HepG2 (cell line): ENCODE measurements around the gene TRIM28. TPM values are rescaled to one million over a fixed set of nuclear protein-coding genes. Genes with fewer than 3 reads are reported as not detected.

ENCODE experiments used
- ATAC-seq: fragments of 200-7000 bp; cut with Tn5 transposase; 3 replicates; pipeline ENCODE4 v1.9.1; 2020; ENCODE audit warnings: mild to moderate bottlenecking, moderate library complexity
- BruUV-seq: library from RNA; stranded (reverse); fragments of 400-500 nt; replicated peaks from 2 replicates; lab custom pipeline; 2021; lab: Mats Ljungman, UMichigan
- CTCF ChIA-PET: fragments of 300-600 bp; formaldehyde crosslinking; extraction: SDS; loops from one replicate; lab custom pipeline; 2021; ENCODE audit warnings: low total read pairs, inconsistent platforms, low intra/inter-chr PET ratio; lab: Yijun Ruan, JAX
- POLR2A ChIA-PET: fragments of 350-600 bp; sonication (Branson Sonifier 250); formaldehyde crosslinking; loops from one replicate; lab custom pipeline; 2020; ENCODE audit warnings: antibody characterized with exemption, inconsistent platforms; lab: Yijun Ruan, JAX
- DNase-seq: peaks from one replicate; pipeline ENCODE4 v3.0.0-alpha.2; 2015; ENCODE audit warnings: low spot score
- FAIRE-seq: peaks from 3 replicates; lab custom pipeline; 2011; peaks lifted over from hg19 to GRCh38; lab: Jason Lieb, UNC
- H2AFZ ChIP-seq: one replicate; pipeline ENCODE4 v1.6.1; 2011; ENCODE audit warnings: low read length, inconsistent platforms
- H3K27ac ChIP-seq: fragments of 300-600 bp; 3 replicates; pipeline ENCODE4 v1.8.0; 2011; ENCODE audit warnings: mixed run types, mild to moderate bottlenecking, mixed read lengths, low read length, inconsistent platforms; ENCODE audit not compliant: insufficient read depth; ENCODE audit errors: extremely low read length
- H3K27me3 ChIP-seq, 2 experiments: fragments of 200-600 bp in 1 of 2; 2 replicates in 1 of 2; 3 replicates in 1 of 2; pipeline versions ENCODE4 v1.6.0 to v1.8.0; 2011; ENCODE audit warnings: low read length in 2 of 2, mild to moderate bottlenecking in 2 of 2, moderate library complexity in 2 of 2, inconsistent platforms in 1 of 2; ENCODE audit not compliant: insufficient read depth in 2 of 2, control insufficient read depth in 1 of 2
- H3K36me3 ChIP-seq, 2 experiments: fragments of 200-600 bp in 1 of 2; replicated peaks in 1 of 2; 2 replicates in 1 of 2; 3 replicates in 1 of 2; pipeline versions ENCODE4 v1.5.1 to v1.8.0; 2011; ENCODE audit warnings: low read length in 2 of 2, inconsistent platforms in 1 of 2; ENCODE audit not compliant: insufficient read depth in 2 of 2, control insufficient read depth in 1 of 2
- H3K4me1 ChIP-seq: 2 replicates; pipeline ENCODE4 v1.5.1; 2012; ENCODE audit warnings: low read length, inconsistent platforms; ENCODE audit not compliant: insufficient read depth
- H3K4me2 ChIP-seq: 2 replicates; pipeline ENCODE4 v1.6.0; 2011; ENCODE audit warnings: low read depth, low read length, inconsistent platforms
- H3K4me3 ChIP-seq, 3 experiments: fragments of 200-600 bp in 1 of 3; sonication (generic), shearing (Covaris generic) in 1 of 3; replicated peaks in 1 of 3; 2 replicates each; pipeline ENCODE4 v1.5.1; 2011 to 2016; ENCODE audit warnings: low read length in 3 of 3, inconsistent platforms in 2 of 3, low read depth in 2 of 3, mild to moderate bottlenecking in 2 of 3, control low read depth in 1 of 3, mixed read lengths in 1 of 3; ENCODE audit not compliant: insufficient read depth in 1 of 3
- H3K79me2 ChIP-seq: one replicate; pipeline ENCODE4 v1.6.1; 2011; ENCODE audit warnings: low read length, inconsistent platforms; ENCODE audit not compliant: insufficient read depth
- H3K9ac ChIP-seq: 2 replicates; pipeline ENCODE4 v1.6.0; 2011; ENCODE audit warnings: mild to moderate bottlenecking, low read depth, low read length, inconsistent platforms; ENCODE audit not compliant: insufficient read depth
- H3K9me3 ChIP-seq: 2 replicates; pipeline ENCODE4 v1.5.1; 2012; ENCODE audit warnings: mild to moderate bottlenecking, low read length
- H4K20me1 ChIP-seq: 2 replicates; pipeline ENCODE4 v1.6.0; 2011; ENCODE audit warnings: inconsistent platforms, mild to moderate bottlenecking, low read length, moderate library complexity; ENCODE audit not compliant: insufficient read depth
- CHD4 ChIP-seq: fragments of 200-600 bp; sonication (generic); IDR thresholded peaks from 2 replicates; pipeline ENCODE4 v1.7.0; 2017; ENCODE audit warnings: mild to moderate bottlenecking, low read length, borderline replicate concordance
- CSRNP1 ChIP-seq: sonication (generic); formaldehyde crosslinking; IDR thresholded peaks from 2 replicates; pipeline ENCODE4 v1.8.1; 2023; ENCODE audit warnings: mild to moderate bottlenecking, missing genetic modification reagents
- GMEB1 ChIP-seq: sonication (generic); formaldehyde crosslinking; IDR thresholded peaks from 2 replicates; pipeline ENCODE4 v1.5.1; 2020; ENCODE audit warnings: missing genetic modification reagents, mild to moderate bottlenecking, borderline replicate concordance
- KDM1A ChIP-seq: IDR thresholded peaks from 2 replicates; pipeline ENCODE4 v1.6.1; 2016; ENCODE audit warnings: missing compliant biosample characterization
- MZF1 ChIP-seq: sonication (generic); formaldehyde crosslinking; IDR thresholded peaks from 2 replicates; pipeline ENCODE4 v1.8.1; 2023; ENCODE audit warnings: mild to moderate bottlenecking, missing genetic modification reagents, borderline replicate concordance
- PLRG1 ChIP-seq: fragments of 450-650 bp; conservative IDR thresholded peaks from 2 replicates; pipeline ENCODE4 v1.6.1; 2016
- SETDB1 ChIP-seq: sonication (generic); formaldehyde crosslinking; IDR thresholded peaks from 2 replicates; pipeline ENCODE4 v1.5.1; 2020; ENCODE audit warnings: missing genetic modification reagents, mild to moderate bottlenecking, borderline replicate concordance
- ZBTB7A ChIP-seq: sonication (generic); formaldehyde crosslinking; IDR thresholded peaks from 2 replicates; pipeline ENCODE4 v1.8.0; 2022; ENCODE audit warnings: mild to moderate bottlenecking, missing genetic modification reagents
- ZNF629 ChIP-seq: sonication (generic); formaldehyde crosslinking; conservative IDR thresholded peaks from 2 replicates; pipeline ENCODE4 v1.5.0; 2020; ENCODE audit warnings: missing genetic modification reagents
- ZNF737 ChIP-seq: sonication (generic); formaldehyde crosslinking; IDR thresholded peaks from 2 replicates; pipeline ENCODE4 v1.5.0; 2020; ENCODE audit warnings: missing genetic modification reagents, mild to moderate bottlenecking, borderline replicate concordance
- ZSCAN31 ChIP-seq: sonication (generic); formaldehyde crosslinking; IDR thresholded peaks from 2 replicates; pipeline ENCODE4 v1.5.0; 2020; ENCODE audit warnings: low read depth, mild to moderate bottlenecking, missing genetic modification reagents
- WGBS: methylation state at CpG from one replicate; pipeline ENCODE4 v1.1.6; 2017; ENCODE audit warnings: low lambda C conversion rate; 5-methylcytosine and 5-hydroxymethylcytosine counted together
- in situ Hi-C: cut with HindIII; loops from 2 replicates; pipeline ENCODE4 v1.10.0; 2017; ENCODE audit warnings: low pct_unique_long_range_greater_than_20kb; ENCODE audit not compliant: extremely low pct_ligation_motif_present
- intact Hi-C: fragments of 100-400 bp; cut with micrococcal nuclease; formaldehyde crosslinking; loops from one replicate; pipeline ENCODE4 v1.10.0; 2022; ENCODE audit not compliant: unreplicated experiment
- polyA plus RNA-seq, 8 experiments: library from polyadenylated mRNA; depleted of rRNA in 3 of 8; stranded (reverse) in 7 of 8; unstranded in 1 of 8; fragments of >200 nt; fragmentation: Illumina TruSeq in 4 of 8; extraction: Trizol in 4 of 8; gene quantifications; 2 replicates each; pipeline versions ENCODE4 v1.2.1 to v1.2.3, GENCODE V29; 2011 to 2016; ENCODE audit warnings: low read depth in 4 of 8, missing spikeins in 1 of 8, mixed read lengths in 1 of 8; ENCODE audit not compliant: insufficient read depth in 1 of 8
- total RNA-seq, 5 experiments: library from RNA; depleted of rRNA; stranded (reverse); fragments of >200 nt; fragmentation: Illumina TruSeq; extraction: Trizol; gene quantifications; 2 replicates each; pipeline ENCODE4 v1.2.3, GENCODE V29; 2016; ENCODE audit warnings: low read depth in 1 of 5

Gene TRIM28
- total and polyA plus RNA-seq, 2 of the 13 experiments (the other 11 are each of a cell fraction or from before 2014, with no cell fraction given), result 361 to 439 TPM

GRCh38 chr19:58514564-58515022, 29.3 kb upstream of the TRIM28 start:
- no peak overlapping the region for H2AFZ ChIP-seq
- BruUV-seq, result no TSS peak
- ChIA-PET CTCF (no interaction called here), POLR2A (interaction anchor here (0.8 to 5.8 kb wide), 12 partner anchors 10 to 106 kb away, joined by 3 to 44 read pairs (median 4); partner anchors contain the start of genes CHMP2A, TRIM28, UBE2M and ZNF446)
- H3K79me2 ChIP-seq, result peaks cover 25% of the 10 kb centered on the region
- TF ChIP-seq CSRNP1 (CRISPR knock-in tag) (0 out of 2 replicates have a peak, but pooled peaks have one; percentile 2), ZSCAN31 (no peak)
- peak overlapping the region; percentile 36 to 81 (median 69) for H3K4me3 ChIP-seq
- H4K20me1 ChIP-seq, result no peaks in the 10 kb centered on the region
- FAIRE-seq (no peak), DNase-seq (no peak), ATAC-seq (no peak)
- peak overlapping the region; percentile 80 for H3K9ac ChIP-seq
- peaks cover 69% of the 10 kb centered on the region for H3K4me1 ChIP-seq
- H3K4me2 ChIP-seq, result peak overlapping the region; percentile 100
- in situ Hi-C loops (no loop called here), intact Hi-C loops (loop anchor here (5.0 kb wide), 1 partner anchor 187 kb away; the partner anchor contains the start of gene ZSCAN22)
- H3K27ac ChIP-seq, result peak overlapping the region; percentile 69
- peaks cover 5 to 6% of the 10 kb centered on the region in 2 experiments; a peak in 4 of 5 replicates for H3K36me3 ChIP-seq
- H3K9me3 ChIP-seq, result no peaks in the 10 kb centered on the region
- 51% methylated on average over 3 of the region's 3 CpGs for WGBS
- H3K27me3 ChIP-seq, result no peaks in the 10 kb centered on the region; a peak in 1 of 5 replicates

GRCh38 chr19:58515259-58515658, 28.6 kb upstream of the TRIM28 start:
- H3K9ac ChIP-seq, result no peak overlapping the region
- no peak overlapping the region for H3K4me3 ChIP-seq
- 95% methylated on average over 2 of the region's 2 CpGs for WGBS
- TF ChIP-seq ZNF629 (CRISPR knock-in tag) (no peak), PLRG1 (no peak), GMEB1 (CRISPR knock-in tag) (no peak), ZBTB7A (CRISPR knock-in tag) (no peak), SETDB1 (CRISPR knock-in tag) (no peak), ZNF737 (CRISPR knock-in tag) (no peak), MZF1 (CRISPR knock-in tag) (no peak), CHD4 (no peak), KDM1A (CRISPR knock-in tag) (no peak)
- TF ChIP-seq, all 625 proteins: peak for 0
- Histone ChIP-seq H3K79me2 (peaks cover 25% of the 10 kb centered on the region), H3K9me3 (no peaks in the 10 kb centered on the region), H4K20me1 (no peaks in the 10 kb centered on the region), H3K36me3 (peaks cover 5 to 6% of the 10 kb centered on the region in 2 experiments; a peak in 4 of 5 replicates), H3K27me3 (no peaks in the 10 kb centered on the region; a peak in 1 of 5 replicates), H3K4me2 (no peak overlapping the region), H3K27ac (no peak overlapping the region), H3K4me1 (peaks cover 62% of the 10 kb centered on the region), H2AFZ (no peak overlapping the region)
- BruUV-seq, result TSS peak; percentile 37
- in situ Hi-C loops (no loop called here), intact Hi-C loops (loop anchor here (5.0 kb wide), 1 partner anchor 188 kb away; the partner anchor contains the start of gene ZSCAN22)
- no peak for ATAC-seq
- no peak for FAIRE-seq
- ChIA-PET POLR2A (no interaction called here), CTCF (no interaction called here)
- no peak for DNase-seq
